Eye (tissue), 1 donor: ENCODE results near the gene ZNF469.
"Not testable (repeated sequence)": the region's sequence is repeated elsewhere in the genome, so short reads cannot be mapped to it uniquely, and the experiment has no call there.

ENCODE experiments used
- DNase-seq: peaks from one replicate; pipeline ENCODE4 v3.0.0-alpha.2; 2015

ZNF469 gene

DNA sequence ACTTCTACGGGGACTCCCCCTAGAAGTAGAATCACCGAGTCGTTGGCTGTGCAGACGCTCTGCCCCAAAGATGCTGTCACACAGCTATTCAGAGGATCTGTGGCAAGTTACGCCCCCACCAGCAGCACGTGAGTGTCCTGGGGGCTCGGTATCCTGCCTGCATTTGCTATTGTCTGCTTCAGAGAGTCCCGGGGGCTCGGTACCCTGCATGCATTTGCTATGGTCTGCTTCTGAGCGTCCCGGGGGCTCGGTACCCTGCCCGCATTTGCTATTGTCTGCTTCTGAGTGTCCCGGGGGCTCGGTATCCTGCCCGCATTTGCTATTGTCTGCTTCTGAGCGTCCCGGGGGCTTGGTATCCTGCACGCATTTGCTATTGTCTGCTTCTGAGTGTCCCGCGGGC, 23.8 kb upstream of the ZNF469 start:
- DNase-seq, result no peak

GRCh38 chr16:88360401-88360800, 22.4 kb upstream of the ZNF469 start:
- not testable (repeated sequence) for DNase-seq

- DNase-seq, result no peak
Observed at GRCh38 chr16:88360999-88361398, 21.8 kb upstream of the ZNF469 start.

DNA sequence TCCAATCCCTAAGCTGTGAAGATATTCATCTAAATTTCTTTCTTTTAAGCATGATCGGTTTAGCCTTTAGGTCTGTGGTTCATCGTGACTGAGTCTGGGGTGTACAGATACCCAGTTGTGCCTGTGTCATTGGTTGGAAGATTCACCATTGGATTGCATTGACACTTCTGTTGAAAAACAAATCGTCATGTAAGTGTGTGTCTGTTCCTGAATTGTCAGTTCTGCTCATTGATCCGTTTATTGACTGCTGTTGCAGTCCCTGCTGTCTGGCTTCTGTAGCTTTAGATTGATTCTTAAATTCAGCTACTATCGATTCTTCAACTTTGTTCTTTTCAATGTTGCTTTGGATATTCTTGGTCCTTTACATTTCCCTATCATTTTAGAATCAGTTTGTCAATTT, 21.0 kb upstream of the ZNF469 start:
- DNase-seq, result no peak

DNA sequence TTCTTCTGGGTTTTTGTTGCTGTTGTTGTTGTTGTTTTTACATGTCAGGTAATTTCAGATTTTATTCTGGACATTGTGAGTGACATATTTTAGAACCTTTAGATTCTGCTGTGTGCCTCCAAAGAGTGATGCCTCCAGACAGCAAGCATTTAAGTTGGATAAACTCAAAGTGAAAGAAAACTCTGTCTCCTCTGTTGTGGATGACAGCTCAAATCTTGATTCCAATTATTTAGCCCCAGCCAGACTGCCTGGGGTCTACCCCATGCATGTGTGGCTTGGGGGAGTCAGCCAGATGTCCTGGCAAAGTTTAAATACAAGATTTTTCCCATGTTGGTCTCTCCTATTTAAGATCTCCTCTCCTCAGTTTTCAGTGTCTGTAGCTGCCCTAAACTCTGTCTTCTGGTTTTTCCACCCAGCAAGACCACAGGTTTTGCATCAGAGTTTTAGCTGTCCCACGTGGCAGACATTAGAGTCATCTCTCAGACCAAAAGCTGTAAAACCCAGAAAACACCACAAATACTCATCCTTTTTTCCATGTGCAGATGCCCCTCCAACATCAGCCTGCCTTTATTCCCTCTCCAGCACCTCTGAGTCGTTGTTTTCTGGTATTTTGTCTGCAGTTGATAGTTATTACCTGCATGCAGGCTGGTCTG, 19.4 kb upstream of the ZNF469 start:
- no peak for DNase-seq

- no peak for DNase-seq
Observed at GRCh38 chr16:88365244-88365865, 17.4 kb upstream of the ZNF469 start.

- no peak for DNase-seq
Observed at GRCh38 chr16:88366032-88366703, 16.6 kb upstream of the ZNF469 start.

DNA sequence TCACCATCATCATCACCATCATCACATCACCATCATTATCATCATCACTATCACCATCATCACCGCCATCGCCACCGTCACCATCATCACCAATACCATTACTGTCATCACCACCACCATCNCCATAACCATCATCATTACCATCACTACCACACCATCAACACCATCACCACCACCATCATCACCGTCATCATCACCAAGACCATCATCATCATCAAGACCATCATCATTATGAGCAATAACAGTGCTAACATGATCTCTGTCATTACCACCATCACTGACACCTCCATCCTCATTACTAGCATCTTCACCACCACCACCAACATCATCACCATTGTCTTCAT, 16.1 kb upstream of the ZNF469 start:
- no peak for DNase-seq

DNA sequence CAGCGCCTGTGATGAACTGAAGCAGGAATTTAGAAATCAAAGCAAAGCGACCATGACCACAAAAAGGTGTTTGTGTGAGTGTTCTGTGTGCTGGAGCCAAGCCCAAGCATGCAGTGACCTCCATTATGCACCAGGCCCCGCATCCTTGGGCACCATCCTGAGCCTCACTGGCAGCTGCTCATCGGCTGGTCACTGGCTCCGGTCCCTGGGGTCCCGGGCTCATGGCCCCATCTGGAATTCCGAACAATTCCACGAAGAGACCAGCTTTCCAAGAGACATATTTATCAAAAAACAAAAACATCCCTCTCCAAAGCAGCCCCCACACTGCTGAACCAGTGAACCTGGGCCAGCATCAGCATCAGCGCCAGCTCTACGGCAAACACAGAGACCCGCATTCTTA, 15.2 kb upstream of the ZNF469 start:
- DNase-seq, result no peak

DNA sequence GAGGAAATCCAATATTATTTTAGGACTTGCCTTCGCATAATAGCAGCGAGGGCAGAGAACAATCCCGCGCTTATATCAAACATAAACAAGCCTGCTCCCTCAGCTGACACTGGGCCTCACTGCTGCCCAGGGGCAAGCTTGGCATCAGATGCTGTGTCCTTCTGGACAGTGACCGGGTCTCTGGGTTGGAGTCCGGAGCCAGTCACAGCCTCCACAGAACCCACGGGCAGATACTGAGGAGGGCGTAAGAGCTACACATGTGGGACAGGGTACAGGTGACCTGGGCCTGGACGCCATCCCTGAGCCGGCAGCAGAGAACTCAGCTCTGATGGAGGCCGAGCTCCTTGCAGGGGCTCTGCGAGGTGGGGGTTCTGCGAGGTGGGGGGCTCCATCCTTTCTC, 14.7 kb upstream of the ZNF469 start:
- DNase-seq, result no peak

GRCh38 chr16:88368994-88369393, 13.8 kb upstream of the ZNF469 start:
- no peak for DNase-seq

- DNase-seq, result no peak
Observed at GRCh38 chr16:88369447-88370008, 13.2 kb upstream of the ZNF469 start.

- DNase-seq, result no peak
Observed at GRCh38 chr16:88370365-88370764, 12.4 kb upstream of the ZNF469 start.

DNA sequence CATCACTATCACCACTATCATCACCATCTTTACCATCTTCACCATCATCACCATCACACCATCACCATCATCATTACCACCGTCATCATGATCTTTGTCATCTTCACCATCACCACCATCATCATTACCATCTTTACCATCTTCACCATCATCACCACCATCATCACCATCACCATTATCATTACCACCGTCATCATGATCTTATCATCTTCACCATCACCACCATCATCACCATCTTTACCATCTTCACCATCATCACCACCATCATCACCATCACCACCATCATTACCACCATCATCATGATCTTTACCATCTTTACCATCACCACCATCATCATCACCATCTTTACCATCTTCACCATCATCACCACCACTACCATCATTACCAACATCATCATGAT, 10.2 kb upstream of the ZNF469 start:
- no peak for DNase-seq

DNA sequence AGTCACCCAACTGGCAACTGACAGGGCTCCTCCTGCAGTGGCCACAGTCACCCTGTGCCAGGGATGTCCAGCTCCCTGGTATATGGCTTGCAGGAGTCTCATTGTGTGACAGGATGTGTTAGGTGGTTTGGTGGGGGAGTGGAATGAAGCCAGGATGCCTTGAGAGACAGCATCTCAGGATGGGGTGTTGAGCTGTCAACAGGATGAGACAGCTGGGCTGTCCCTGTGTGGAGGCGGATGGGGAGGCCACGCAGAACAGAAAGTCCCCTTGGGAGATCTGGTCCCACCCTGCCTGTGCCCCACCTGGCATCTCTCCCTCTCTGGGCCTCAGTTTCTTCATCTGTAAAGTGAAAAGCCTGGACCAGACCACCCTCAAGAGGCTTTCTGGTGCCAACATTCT, 9.5 kb upstream of the ZNF469 start:
- no peak for DNase-seq

- no peak for DNase-seq
Observed at GRCh38 chr16:88373927-88374492, 8.7 kb upstream of the ZNF469 start.

GRCh38 chr16:88374736-88375135, 8.0 kb upstream of the ZNF469 start:
- no peak for DNase-seq

DNA sequence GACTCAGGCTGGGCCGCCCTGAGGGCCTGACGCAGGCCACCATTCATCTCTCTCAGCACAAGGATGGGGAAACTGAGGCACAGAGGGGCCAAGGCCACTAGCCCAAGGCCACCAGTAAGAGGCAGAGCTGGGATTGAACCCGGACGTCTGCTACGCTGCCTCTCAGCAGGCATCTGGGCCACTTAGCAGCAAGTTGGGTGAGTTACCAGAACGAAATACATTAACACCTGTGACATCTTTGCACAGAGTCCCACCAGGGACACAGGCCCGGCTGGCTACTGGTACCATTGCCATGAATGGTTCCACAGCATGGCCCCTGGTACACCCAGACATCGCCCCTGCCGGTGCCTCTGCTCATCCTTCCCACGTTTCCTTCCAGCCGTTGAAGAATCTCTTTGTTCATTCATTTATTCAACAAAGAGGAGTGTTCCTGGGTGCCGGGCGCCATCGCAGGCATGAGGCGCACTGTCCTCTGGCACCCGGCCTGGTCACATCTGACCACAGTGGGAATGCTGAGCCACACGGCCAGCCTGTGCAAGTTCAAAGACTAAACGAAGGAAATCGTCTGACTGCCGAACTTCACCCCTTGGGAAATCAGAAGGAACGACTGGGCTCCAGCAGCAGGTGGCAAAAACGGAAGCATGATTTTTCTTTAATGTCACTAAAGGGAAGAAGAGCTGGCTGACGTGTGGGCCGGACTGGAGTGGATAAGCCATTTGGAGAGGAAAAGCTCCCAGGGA, 7.4 kb upstream of the ZNF469 start:
- DNase-seq, result no peak

DNA sequence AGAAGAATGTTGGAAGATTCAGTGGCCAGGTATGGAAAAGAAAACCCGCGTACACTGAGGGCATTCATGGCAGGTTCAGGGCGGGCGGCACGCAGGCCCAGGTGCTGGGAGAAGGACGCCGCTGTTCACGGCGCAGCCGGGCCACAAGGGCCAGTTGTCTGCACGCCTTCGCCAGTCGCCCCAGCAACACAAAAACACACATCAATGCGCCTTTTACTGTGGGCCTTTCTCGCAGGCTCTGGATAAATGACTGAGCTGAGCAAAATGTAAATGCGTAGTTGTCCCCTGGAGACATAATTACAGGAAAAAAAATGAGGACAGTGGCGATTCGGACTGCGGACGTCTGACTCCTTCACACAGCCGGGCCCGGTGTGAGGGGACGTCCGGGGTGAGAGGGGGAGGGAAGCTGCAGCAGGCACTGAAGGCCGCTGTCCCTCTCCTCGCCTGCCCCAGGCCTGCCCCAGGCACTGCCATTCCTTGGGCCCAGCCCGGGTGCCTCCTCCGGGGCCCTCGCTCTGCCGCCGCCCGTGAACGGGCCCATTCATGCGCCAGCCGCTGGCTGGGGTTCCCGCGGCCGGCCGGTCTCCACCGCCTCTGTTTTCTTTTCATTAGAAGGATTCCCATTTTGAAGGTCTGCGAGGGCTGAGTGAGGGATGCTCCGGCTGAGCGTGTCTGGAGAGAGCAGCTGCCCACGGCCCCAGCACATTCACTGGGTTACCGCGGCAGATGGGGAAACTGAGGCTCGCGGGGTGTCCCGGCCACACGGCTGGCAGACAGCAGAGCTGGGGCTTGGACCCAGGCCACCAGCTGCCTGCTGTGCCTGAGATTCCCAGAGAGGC, 6.5 kb upstream of the ZNF469 start:
- no peak for DNase-seq

GRCh38 chr16:88376835-88377726, 5.7 kb upstream of the ZNF469 start:
- DNase-seq, result no peak

DNA sequence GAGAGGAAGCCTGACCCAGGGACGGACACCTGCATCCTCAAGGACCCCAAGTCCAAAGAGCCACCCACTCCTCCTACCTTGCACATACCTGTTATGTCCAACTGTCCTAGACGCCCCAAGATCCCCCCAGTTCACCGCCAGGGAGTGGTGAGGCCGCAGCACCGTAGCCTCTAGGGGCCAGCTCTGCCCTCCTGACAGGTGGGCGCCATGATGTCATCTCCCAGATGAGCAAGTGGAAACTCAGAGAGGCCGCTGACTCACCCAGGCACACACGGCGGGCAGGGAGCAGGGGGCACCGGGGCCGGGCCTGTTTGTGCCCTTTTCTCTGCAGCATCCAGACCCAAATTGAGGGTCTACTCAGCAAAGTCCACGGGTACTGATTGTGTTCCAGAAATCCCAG, 4.8 kb upstream of the ZNF469 start:
- no peak for DNase-seq
